Loucy (cell line): ENCODE results near the gene PCDH7.

Experiments
- CTCF ChIP-seq: fragments of 200-600 bp; sonication (generic); conservative IDR thresholded peaks from 2 replicates; pipeline ENCODE4 v1.5.1; 2014; ENCODE audit warnings: mild to moderate bottlenecking, antibody characterized with exemption, low read length
- EZH2phosphoT487 ChIP-seq: fragments of 200-600 bp; IDR thresholded peaks from 2 replicates; pipeline ENCODE4 v1.6.1; 2018; ENCODE audit warnings: antibody characterized with exemption, mild to moderate bottlenecking, moderate library complexity, borderline replicate concordance

GRCh38 chr4:30753316-30753715 is 33.1 kb downstream of the PCDH7 start:
- TF ChIP-seq CTCF = no peak
- TF ChIP-seq EZH2phosphoT487 = no peak
